ENCODE measurements around the gene ZNF490.

ZNF490 gene

GRCh38 chr19:12545267-12545666 lies 65.3 kb downstream of the ZNF490 start:
- Mint-ChIP-seq H3K4me1 (ENCODE audit: low read depth) (peaks cover 33% of the 10 kb centered on the region), H3K36me3 (ENCODE audit: low read depth) (peaks cover 99% of the 10 kb centered on the region), H3K27me3 (no peaks in the 10 kb centered on the region), H3K27ac (no peak overlapping the region), H3K4me3 (no peak overlapping the region), H3K9me3 (peaks cover 56% of the 10 kb centered on the region)
- intact Hi-C loops (cut with micrococcal nuclease) = no loop called here

GRCh38 chr19:12544401-12544876 lies 66.2 kb downstream of the ZNF490 start:
- peaks cover 99% of the 10 kb centered on the region for H3K36me3 Mint-ChIP-seq (ENCODE audit: low read depth)
- peaks cover 27% of the 10 kb centered on the region for H3K4me1 Mint-ChIP-seq (ENCODE audit: low read depth)
- H3K9me3 Mint-ChIP-seq = peaks cover 61% of the 10 kb centered on the region
- intact Hi-C loops (cut with micrococcal nuclease) = no loop called here
- no peaks in the 10 kb centered on the region for H3K27me3 Mint-ChIP-seq
- no peak overlapping the region for H3K27ac Mint-ChIP-seq
- no peak overlapping the region for H3K4me3 Mint-ChIP-seq

GRCh38 chr19:12543855-12544254 lies 66.8 kb downstream of the ZNF490 start:
- Mint-ChIP-seq H3K36me3 (ENCODE audit: low read depth) (peaks cover 99% of the 10 kb centered on the region), H3K9me3 (peaks cover 61% of the 10 kb centered on the region), H3K4me3 (no peak overlapping the region), H3K4me1 (ENCODE audit: low read depth) (peaks cover 22% of the 10 kb centered on the region), H3K27me3 (no peaks in the 10 kb centered on the region), H3K27ac (no peak overlapping the region)
- intact Hi-C loops (cut with micrococcal nuclease) = no loop called here
